Trophoblast cell (in vitro differentiated cells and primary cell): ENCODE results near the gene NOP53.
"Not testable (repeated sequence)": the region's sequence is repeated elsewhere in the genome, so short reads cannot be mapped to it uniquely, and the experiment has no call there.

Experiments
- DNase-seq, 2 donors: peaks; one replicate each; pipeline ENCODE4 v3.0.0-alpha.2; 2016
- H2AFZ ChIP-seq: 2 replicates; pipeline ENCODE4 v1.6.1; 2013; ENCODE audit warnings: low read length, moderate library complexity, mild to moderate bottlenecking; ENCODE audit not compliant: insufficient read depth, poor library complexity
- H2AK5ac ChIP-seq: 2 replicates; pipeline ENCODE4 v1.6.1; 2013; ENCODE audit warnings: mild to moderate bottlenecking, low read length
- H2BK120ac ChIP-seq: 2 replicates; pipeline ENCODE4 v1.6.1; 2013; ENCODE audit warnings: low read length, mild to moderate bottlenecking, moderate library complexity; ENCODE audit not compliant: insufficient read depth, poor library complexity
- H2BK12ac ChIP-seq: 2 replicates; pipeline ENCODE4 v1.6.1; 2013; ENCODE audit warnings: mild to moderate bottlenecking, low read length, moderate library complexity
- H2BK5ac ChIP-seq: 2 replicates; pipeline ENCODE4 v1.6.1; 2013; ENCODE audit warnings: low read length, low read depth, moderate library complexity, mild to moderate bottlenecking; ENCODE audit not compliant: poor library complexity
- H3K14ac ChIP-seq: 2 replicates; pipeline ENCODE4 v1.6.1; 2013; ENCODE audit warnings: mild to moderate bottlenecking, low read length
- H3K18ac ChIP-seq: 2 replicates; pipeline ENCODE4 v1.6.1; 2013; ENCODE audit warnings: mild to moderate bottlenecking, low read length
- H3K23ac ChIP-seq: 2 replicates; pipeline ENCODE4 v1.6.1; 2013; ENCODE audit warnings: low read length
- H3K27ac ChIP-seq: 2 replicates; pipeline ENCODE4 v1.5.1; 2013; ENCODE audit warnings: low read depth, mild to moderate bottlenecking, inconsistent platforms, low read length, moderate library complexity
- H3K27me3 ChIP-seq: 2 replicates; pipeline ENCODE4 v1.6.1; 2013; ENCODE audit warnings: inconsistent platforms, mild to moderate bottlenecking, low read length, moderate library complexity; ENCODE audit not compliant: insufficient read depth
- H3K36me3 ChIP-seq, 2 experiments: 1 replicate in 1 of 2; 2 replicates in 1 of 2; pipeline ENCODE4 v1.6.1; 2013; ENCODE audit warnings: low read length in 2 of 2, mild to moderate bottlenecking in 2 of 2, moderate library complexity in 1 of 2; ENCODE audit not compliant: insufficient read depth in 2 of 2, control insufficient read depth in 1 of 2
- H3K4ac ChIP-seq: 2 replicates; pipeline ENCODE4 v1.6.1; 2013; ENCODE audit warnings: low read depth, mild to moderate bottlenecking, low read length, moderate library complexity
- H3K4me1 ChIP-seq, 2 experiments: 1 replicate in 1 of 2; 2 replicates in 1 of 2; pipeline ENCODE4 v1.6.1; 2013; ENCODE audit warnings: low read length in 2 of 2, mild to moderate bottlenecking in 2 of 2, moderate library complexity in 1 of 2; ENCODE audit not compliant: insufficient read depth in 2 of 2, control insufficient read depth in 1 of 2
- H3K4me2 ChIP-seq: 2 replicates; pipeline ENCODE4 v1.6.1; 2013; ENCODE audit warnings: inconsistent platforms, mild to moderate bottlenecking, low read length, moderate library complexity
- H3K4me3 ChIP-seq: 2 replicates; pipeline ENCODE4 v1.5.1; 2013; ENCODE audit warnings: mild to moderate bottlenecking, low read depth, low read length, inconsistent platforms
- H3K79me1 ChIP-seq: one replicate; pipeline ENCODE4 v1.6.1; 2013; ENCODE audit warnings: low read length
- H3K79me2 ChIP-seq: 2 replicates; pipeline ENCODE4 v1.6.1; 2013; ENCODE audit warnings: low read length, mild to moderate bottlenecking; ENCODE audit not compliant: control insufficient read depth, insufficient read depth, poor library complexity
- H3K9ac ChIP-seq: 2 replicates; pipeline ENCODE4 v1.6.1; 2013; ENCODE audit warnings: mild to moderate bottlenecking, low read length
- H3K9me3 ChIP-seq: 2 replicates; pipeline ENCODE4 v1.6.1; 2013; ENCODE audit warnings: low read depth, mild to moderate bottlenecking, control low read depth, inconsistent platforms, low read length; ENCODE audit not compliant: insufficient read depth
- H4K12ac ChIP-seq: 2 replicates; pipeline ENCODE4 v1.6.1; 2013; ENCODE audit warnings: low read depth, mild to moderate bottlenecking, low read length, moderate library complexity
- H4K8ac ChIP-seq: 2 replicates; pipeline ENCODE4 v1.6.1; 2013; ENCODE audit warnings: low read depth, mild to moderate bottlenecking, low read length, moderate library complexity
- H4K91ac ChIP-seq: one replicate; pipeline ENCODE4 v1.6.1; 2013; ENCODE audit warnings: low read depth, mild to moderate bottlenecking, low read length, moderate library complexity
- WGBS: extraction: QIAGEN DNeasy Blood & Tissue Kit; methylation state at CpG from one replicate; pipeline ENCODE4 v1.1.7; 2013; ENCODE audit warnings: missing lambda C conversion rate; ENCODE audit not compliant: insufficient read length, insufficient coverage; ENCODE audit errors: extremely low coverage; 5-methylcytosine and 5-hydroxymethylcytosine counted together

The NOP53 gene

DNA sequence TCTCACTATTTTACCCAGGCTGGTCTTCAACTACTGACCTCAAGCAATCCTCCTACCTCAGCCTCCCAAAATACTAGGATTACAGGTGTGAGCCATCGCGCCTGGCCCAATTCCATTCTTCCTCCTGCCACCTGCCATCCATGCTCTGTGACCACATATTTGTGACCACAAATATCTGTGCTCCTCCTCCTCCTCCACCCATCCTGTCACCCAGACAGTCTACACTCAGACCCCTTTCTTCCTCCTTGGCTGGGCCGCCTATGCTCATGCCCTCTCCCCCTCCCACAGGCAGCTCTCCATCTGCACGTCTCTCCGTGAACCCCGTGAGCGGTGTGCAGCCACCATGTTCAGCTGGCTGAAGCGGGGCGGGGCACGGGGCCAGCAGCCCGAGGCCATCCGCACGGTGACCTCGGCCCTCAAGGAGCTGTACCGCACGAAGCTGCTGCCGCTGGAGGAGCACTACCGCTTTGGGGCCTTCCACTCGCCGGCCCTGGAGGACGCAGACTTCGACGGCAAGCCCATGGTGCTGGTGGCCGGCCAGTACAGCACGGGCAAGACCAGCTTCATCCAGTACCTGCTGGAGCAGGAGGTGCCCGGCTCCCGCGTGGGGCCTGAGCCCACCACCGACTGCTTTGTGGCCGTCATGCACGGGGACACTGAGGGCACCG lies 28.9 kb upstream of the NOP53 start:
- Histone ChIP-seq H4K12ac (no peak overlapping the region), H3K79me2 (peaks cover 5% of the 10 kb centered on the region), H3K9ac (no peak overlapping the region), H4K8ac (no peak overlapping the region), H3K4me1 (peaks cover 3 to 18% of the 10 kb centered on the region in 2 experiments), H4K91ac (no peak overlapping the region), H2BK120ac (no peak overlapping the region), H3K4me3 (no peak overlapping the region), H2BK5ac (no peak overlapping the region), H3K4ac (no peak overlapping the region), H3K23ac (no peak overlapping the region), H3K79me1 (peaks cover 7% of the 10 kb centered on the region), H2AFZ (peak overlapping the region; percentile 35), H3K27ac (no peak overlapping the region), H2BK12ac (no peak overlapping the region), H3K4me2 (no peak overlapping the region), H3K36me3 (peaks cover 10 to 12% of the 10 kb centered on the region in 2 experiments), H3K18ac (no peak overlapping the region), H3K14ac (no peak overlapping the region), H2AK5ac (no peak overlapping the region), H3K27me3 (no peaks in the 10 kb centered on the region), H3K9me3 (peaks cover 5% of the 10 kb centered on the region)
- no CpG with 5 or more reads among the region's 32 CpGs for WGBS
- DNase-seq, result no peak

- not testable (repeated sequence) for H3K4me2 ChIP-seq, H3K4me3 ChIP-seq, H3K79me1 ChIP-seq, H2BK5ac ChIP-seq, DNase-seq, H3K4ac ChIP-seq, H2BK120ac ChIP-seq, H3K14ac ChIP-seq, H2BK12ac ChIP-seq, H4K8ac ChIP-seq, H3K23ac ChIP-seq, H3K18ac ChIP-seq, H4K12ac ChIP-seq, H3K9me3 ChIP-seq, H2AFZ ChIP-seq, H3K9ac ChIP-seq, H3K27me3 ChIP-seq, H3K79me2 ChIP-seq
- no CpG with 5 or more reads among the region's 11 CpGs for WGBS
- peak overlapping the region; percentile 77 for H2AK5ac ChIP-seq
- peaks cover 11 to 15% of the 10 kb centered on the region in 2 experiments for H3K36me3 ChIP-seq
- H3K27ac ChIP-seq, result peak overlapping the region; percentile 51
- peaks cover 9 to 25% of the 10 kb centered on the region in 2 experiments for H3K4me1 ChIP-seq
- peak overlapping the region; percentile 45 for H4K91ac ChIP-seq
Observed at GRCh38 chr19:47718415-47719046, 26.8 kb upstream of the NOP53 start.

DNA sequence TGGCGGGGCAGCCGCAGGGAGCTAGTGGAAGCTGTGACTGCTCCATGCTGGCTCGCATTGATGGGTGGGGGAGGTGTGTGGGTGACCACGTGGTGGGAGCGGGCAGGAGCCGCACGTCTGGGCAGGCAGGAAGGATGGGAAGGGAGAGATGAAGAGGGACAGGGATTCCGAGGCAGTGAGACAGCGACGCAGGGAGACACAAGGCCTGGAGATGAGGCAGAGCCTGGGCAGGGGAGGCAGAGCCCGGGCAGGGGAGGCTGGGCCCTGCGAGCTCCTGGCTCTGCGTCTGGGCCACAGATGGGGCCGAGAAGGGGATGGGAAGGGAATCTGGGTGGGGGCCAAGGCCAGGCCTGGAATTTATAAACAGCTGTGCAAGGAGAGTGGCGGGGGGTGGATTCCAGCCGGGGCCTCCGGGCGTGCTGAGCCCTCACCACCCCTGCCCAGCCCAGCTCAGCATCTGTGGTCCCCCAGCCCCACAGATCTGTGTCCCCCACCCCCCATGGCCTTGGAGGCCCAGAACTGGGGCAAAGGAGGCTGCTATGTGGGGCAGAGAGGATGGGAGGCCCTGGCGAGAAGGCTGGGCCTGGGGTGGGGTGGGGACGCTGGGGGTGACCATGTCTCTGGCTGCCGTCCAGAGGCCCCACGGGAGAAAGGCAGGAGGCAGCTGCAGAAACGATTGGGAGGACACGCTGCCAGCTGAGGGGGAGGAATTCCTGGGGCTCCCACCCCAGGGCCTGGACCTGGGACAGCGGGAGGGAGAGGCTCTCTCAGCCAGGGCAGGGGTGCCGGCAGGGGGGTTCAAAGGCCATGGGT lies 26.1 kb upstream of the NOP53 start:
- Histone ChIP-seq H3K4me3 (no peak overlapping the region), H3K9me3 (peaks cover 5% of the 10 kb centered on the region), H3K36me3 (peaks cover 11 to 15% of the 10 kb centered on the region in 2 experiments), H3K4ac (no peak overlapping the region), H2BK120ac (peak overlapping the region; percentile 11), H4K91ac (peak overlapping the region; percentile 54), H2AFZ (peak overlapping the region; percentile 37), H3K27me3 (no peaks in the 10 kb centered on the region), H4K12ac (peak overlapping the region; percentile 49), H3K4me1 (peaks cover 9 to 25% of the 10 kb centered on the region in 2 experiments), H4K8ac (peak overlapping the region; percentile 40), H2AK5ac (no peak overlapping the region), H3K27ac (peak overlapping the region; percentile 51), H3K4me2 (no peak overlapping the region), H3K14ac (no peak overlapping the region), H2BK5ac (no peak overlapping the region), H3K79me2 (peaks cover 2% of the 10 kb centered on the region), H2BK12ac (peak overlapping the region; percentile 68), H3K23ac (no peak overlapping the region), H3K18ac (no peak overlapping the region), H3K9ac (no peak overlapping the region), H3K79me1 (peaks cover 3% of the 10 kb centered on the region)
- DNase-seq, result no peak
- no CpG with 5 or more reads among the region's 26 CpGs for WGBS

- peaks cover 9 to 27% of the 10 kb centered on the region in 2 experiments for H3K4me1 ChIP-seq
- WGBS, result no CpG with 5 or more reads among the region's 14 CpGs
- H3K4me2 ChIP-seq, result no peak overlapping the region
- H3K27ac ChIP-seq, result no peak overlapping the region
- peaks cover 2% of the 10 kb centered on the region for H3K79me2 ChIP-seq
- H4K8ac ChIP-seq, result no peak overlapping the region
- no peaks in the 10 kb centered on the region for H3K27me3 ChIP-seq
- peak overlapping the region; percentile 46 for H2BK12ac ChIP-seq
- H3K18ac ChIP-seq, result no peak overlapping the region
- no peak for DNase-seq
- H4K12ac ChIP-seq, result no peak overlapping the region
- no peak overlapping the region for H2BK120ac ChIP-seq
- H3K4me3 ChIP-seq, result peak overlapping the region; percentile 51
- peaks cover 14 to 18% of the 10 kb centered on the region in 2 experiments for H3K36me3 ChIP-seq
- no peak overlapping the region for H3K4ac ChIP-seq
- no peak overlapping the region for H2BK5ac ChIP-seq
- peaks cover 3% of the 10 kb centered on the region for H3K9me3 ChIP-seq
- H4K91ac ChIP-seq, result no peak overlapping the region
- H3K14ac ChIP-seq, result no peak overlapping the region
- peak overlapping the region; percentile 80 for H3K23ac ChIP-seq
- H2AK5ac ChIP-seq, result no peak overlapping the region
- H2AFZ ChIP-seq, result no peak overlapping the region
- H3K9ac ChIP-seq, result peak overlapping the region; percentile 37
- peaks cover 3% of the 10 kb centered on the region for H3K79me1 ChIP-seq
Observed at GRCh38 chr19:47720669-47721422, 24.5 kb upstream of the NOP53 start.
